SU-DHL-6 (cell line): ENCODE data around the gene WNK1.

ENCODE experiments used
- H2AFZ ChIP-seq: fragments of 200-600 bp; sonication (generic); 2 replicates; pipeline ENCODE4 v1.6.1; 2014; ENCODE audit warnings: low read depth, mild to moderate bottlenecking, moderate library complexity, mixed read lengths, antibody characterized with exemption, low read length; ENCODE audit not compliant: severe bottlenecking
- H3F3A ChIP-seq: fragments of 200-600 bp; shearing (Covaris generic); 2 replicates; pipeline ENCODE4 v1.6.0; 2016; ENCODE audit warnings: antibody characterized with exemption, mild to moderate bottlenecking; ENCODE audit not compliant: insufficient read depth
- H3K27ac ChIP-seq: fragments of 200-600 bp; sonication (generic); 2 replicates; pipeline ENCODE4 v1.5.1; 2016; ENCODE audit warnings: low read depth, mild to moderate bottlenecking, low read length, moderate library complexity, mixed read lengths
- H3K27me3 ChIP-seq: fragments of 200-600 bp; sonication (generic), shearing (Covaris generic); 2 replicates; pipeline ENCODE4 v1.6.0; 2014; ENCODE audit warnings: mild to moderate bottlenecking, low read length
- H3K36me3 ChIP-seq: fragments of 200-600 bp; sonication (generic); 2 replicates; pipeline ENCODE4 v1.6.1; 2014; ENCODE audit warnings: mild to moderate bottlenecking, low read length, mixed read lengths
- H3K4me2 ChIP-seq: fragments of 300-600, 200-600 bp; shearing (Covaris generic), sonication (generic); 2 replicates; pipeline ENCODE4 v1.6.0; 2014; ENCODE audit warnings: low read length, low read depth, mild to moderate bottlenecking; ENCODE audit not compliant: poor library complexity, severe bottlenecking
- H3K4me3 ChIP-seq: fragments of 200-600 bp; sonication (generic); 2 replicates; pipeline ENCODE4 v1.5.1; 2014; ENCODE audit warnings: antibody characterized with exemption, low read length, mild to moderate bottlenecking, mixed read lengths; ENCODE audit not compliant: insufficient read depth, poor library complexity, severe bottlenecking
- H3K79me2 ChIP-seq: fragments of 200-600 bp; sonication (generic); 2 replicates; pipeline ENCODE4 v1.6.1; 2014; ENCODE audit warnings: mild to moderate bottlenecking, low read length, moderate library complexity; ENCODE audit not compliant: insufficient read depth
- H3K9ac ChIP-seq: fragments of 200-600 bp; sonication (generic); 2 replicates; pipeline ENCODE4 v1.7.0; 2014; ENCODE audit warnings: mild to moderate bottlenecking, low read length
- H3K9me2 ChIP-seq: fragments of 200-600 bp; sonication (generic); replicated peaks from 2 replicates; pipeline ENCODE4 v1.6.1; 2014; ENCODE audit warnings: low read length; ENCODE audit not compliant: insufficient read depth
- H3K9me3 ChIP-seq: fragments of 200-600 bp; sonication (generic); 2 replicates; pipeline ENCODE4 v1.6.1; 2014; ENCODE audit warnings: low read length, mixed read lengths; ENCODE audit not compliant: insufficient read depth
- H4K20me1 ChIP-seq: fragments of 200-600 bp; sonication (generic); 2 replicates; pipeline ENCODE4 v1.6.1; 2014; ENCODE audit warnings: low read depth, mild to moderate bottlenecking, antibody characterized with exemption, low read length, moderate library complexity, mixed read lengths
- EZH2phosphoT487 ChIP-seq: fragments of 200-600 bp; sonication (generic), shearing (Covaris generic); conservative IDR thresholded peaks from 2 replicates; pipeline ENCODE4 v1.6.1; 2018; ENCODE audit warnings: mild to moderate bottlenecking, antibody characterized with exemption, low read length, moderate library complexity, mixed read lengths
- TF ChIP-seq, protein P1 (sequence below): fragments of 200-600 bp; sonication (generic); IDR thresholded peaks from one replicate; pipeline ENCODE4 v1.5.1; 2017; ENCODE audit warnings: antibody characterized with exemption, mild to moderate bottlenecking, low read length, moderate library complexity; ENCODE audit not compliant: insufficient read depth, poor library complexity, severe bottlenecking

The WNK1 gene

DNA sequence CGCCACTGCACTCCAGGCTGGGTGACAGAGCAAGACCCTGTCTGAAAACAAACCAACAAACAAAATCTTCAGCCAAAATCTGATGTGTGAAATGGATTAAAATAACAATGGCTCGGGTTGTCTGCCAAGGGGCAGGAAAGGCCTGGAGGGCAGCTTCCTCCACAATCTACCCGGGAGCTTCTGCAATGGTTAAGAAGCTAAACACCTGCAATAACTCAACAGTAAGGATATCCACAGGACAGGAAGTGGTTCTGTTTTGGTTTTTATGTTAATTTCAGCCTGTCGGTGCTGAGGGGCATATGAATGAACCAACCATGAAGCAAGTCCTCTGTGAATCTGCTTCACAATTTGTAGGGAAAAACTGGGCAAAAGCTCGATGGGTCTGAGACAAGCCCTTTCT, 162.7 kb downstream of the WNK1 start:
- no peak overlapping the region for H3K4me2 ChIP-seq
- H3K9me3 ChIP-seq: no peaks in the 10 kb centered on the region
- H3K27me3 ChIP-seq: no peaks in the 10 kb centered on the region
- H3K36me3 ChIP-seq: peaks cover 6% of the 10 kb centered on the region; the same call in 1 of the 2 replicates
- no peak overlapping the region for H3K9ac ChIP-seq
- no peak overlapping the region for H3K27ac ChIP-seq
- H3F3A ChIP-seq: peaks cover 9% of the 10 kb centered on the region; the same call in 1 of the 2 replicates
- H3K79me2 ChIP-seq: no peaks in the 10 kb centered on the region
- no peak overlapping the region for H2AFZ ChIP-seq
- TF ChIP-seq, protein P1, sequence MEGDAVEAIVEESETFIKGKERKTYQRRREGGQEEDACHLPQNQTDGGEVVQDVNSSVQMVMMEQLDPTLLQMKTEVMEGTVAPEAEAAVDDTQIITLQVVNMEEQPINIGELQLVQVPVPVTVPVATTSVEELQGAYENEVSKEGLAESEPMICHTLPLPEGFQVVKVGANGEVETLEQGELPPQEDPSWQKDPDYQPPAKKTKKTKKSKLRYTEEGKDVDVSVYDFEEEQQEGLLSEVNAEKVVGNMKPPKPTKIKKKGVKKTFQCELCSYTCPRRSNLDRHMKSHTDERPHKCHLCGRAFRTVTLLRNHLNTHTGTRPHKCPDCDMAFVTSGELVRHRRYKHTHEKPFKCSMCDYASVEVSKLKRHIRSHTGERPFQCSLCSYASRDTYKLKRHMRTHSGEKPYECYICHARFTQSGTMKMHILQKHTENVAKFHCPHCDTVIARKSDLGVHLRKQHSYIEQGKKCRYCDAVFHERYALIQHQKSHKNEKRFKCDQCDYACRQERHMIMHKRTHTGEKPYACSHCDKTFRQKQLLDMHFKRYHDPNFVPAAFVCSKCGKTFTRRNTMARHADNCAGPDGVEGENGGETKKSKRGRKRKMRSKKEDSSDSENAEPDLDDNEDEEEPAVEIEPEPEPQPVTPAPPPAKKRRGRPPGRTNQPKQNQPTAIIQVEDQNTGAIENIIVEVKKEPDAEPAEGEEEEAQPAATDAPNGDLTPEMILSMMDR: no peak
- TF ChIP-seq EZH2phosphoT487: no peak
- H4K20me1 ChIP-seq: no peaks in the 10 kb centered on the region
- H3K9me2 ChIP-seq: no peaks in the 10 kb centered on the region
- no peak overlapping the region for H3K4me3 ChIP-seq

DNA sequence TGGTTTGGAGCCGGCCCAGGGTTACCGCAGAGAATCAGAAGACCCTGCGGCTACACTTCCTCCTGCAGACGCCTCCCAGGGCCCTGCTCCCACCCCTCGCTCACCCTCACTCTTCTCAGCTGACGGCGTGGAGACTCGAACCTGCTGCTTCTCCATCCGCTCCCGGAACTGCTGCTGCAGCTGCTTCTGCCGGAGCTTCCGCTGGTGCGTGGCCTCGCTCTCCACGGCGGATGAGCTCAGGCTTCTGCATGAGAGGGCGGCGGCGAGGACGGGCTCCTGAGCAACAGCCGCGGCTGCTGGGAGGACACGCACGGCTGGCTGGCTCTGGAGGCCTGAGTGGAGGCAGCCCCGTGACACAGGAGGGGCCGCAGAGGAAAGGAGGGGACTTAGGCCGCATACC, 163.9 kb downstream of the WNK1 start:
- no peaks in the 10 kb centered on the region for H3F3A ChIP-seq
- no peak overlapping the region for H3K9ac ChIP-seq
- TF ChIP-seq, protein P1: no peak
- TF ChIP-seq EZH2phosphoT487: no peak
- H3K9me3 ChIP-seq: no peaks in the 10 kb centered on the region
- H3K79me2 ChIP-seq: no peaks in the 10 kb centered on the region
- no peak overlapping the region for H3K27ac ChIP-seq
- no peak overlapping the region for H3K4me2 ChIP-seq
- H3K9me2 ChIP-seq: no peaks in the 10 kb centered on the region
- H2AFZ ChIP-seq: no peak overlapping the region
- H3K36me3 ChIP-seq: peaks cover 6% of the 10 kb centered on the region; the same call in 1 of the 2 replicates
- H4K20me1 ChIP-seq: no peaks in the 10 kb centered on the region
- H3K4me3 ChIP-seq: no peak overlapping the region
- H3K27me3 ChIP-seq: no peaks in the 10 kb centered on the region

DNA sequence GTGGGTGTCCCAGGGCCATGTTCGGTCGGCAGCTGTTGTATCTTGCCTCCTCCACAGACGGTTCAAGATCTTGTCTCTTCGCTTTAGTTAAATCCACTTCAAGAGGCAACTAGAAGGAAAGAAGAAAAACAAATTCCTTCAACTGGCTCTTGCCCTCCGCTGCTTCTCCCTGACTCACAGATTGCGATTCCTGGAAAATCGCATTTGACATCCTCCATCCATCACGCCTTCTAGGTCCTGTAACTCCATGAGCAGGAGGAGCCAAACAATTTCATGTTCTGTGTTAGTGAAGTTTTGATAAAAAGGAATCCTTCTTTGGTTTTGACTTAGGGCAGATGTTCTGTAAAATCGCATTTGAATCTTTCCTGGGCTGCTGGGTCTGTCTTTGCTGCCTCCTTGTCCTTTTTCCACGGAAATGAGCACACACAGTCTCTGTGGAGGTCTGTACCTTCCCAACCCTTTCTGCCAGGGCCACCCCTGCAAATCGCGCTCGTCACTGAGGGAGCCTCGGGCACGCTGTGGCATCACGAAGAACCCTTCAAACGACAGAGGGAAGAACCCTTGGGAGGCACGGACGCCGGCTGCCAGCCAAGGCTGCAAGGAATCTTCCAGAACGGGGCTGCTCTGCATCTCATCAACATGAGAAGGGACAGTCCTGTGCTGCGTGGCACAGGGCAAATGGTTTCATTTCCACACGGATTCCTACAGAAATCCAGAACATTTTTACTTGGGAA, 164.5 kb downstream of the WNK1 start:
- no peaks in the 10 kb centered on the region for H3K9me3 ChIP-seq
- H3K4me3 ChIP-seq: no peak overlapping the region
- H3K36me3 ChIP-seq: peaks cover 4% of the 10 kb centered on the region; the same call in 1 of the 2 replicates
- no peak for TF ChIP-seq EZH2phosphoT487
- TF ChIP-seq, protein P1: no peak
- no peaks in the 10 kb centered on the region for H4K20me1 ChIP-seq
- no peak overlapping the region for H3K9ac ChIP-seq
- H3K4me2 ChIP-seq: no peak overlapping the region
- no peaks in the 10 kb centered on the region for H3K79me2 ChIP-seq
- no peak overlapping the region for H3K27ac ChIP-seq
- H2AFZ ChIP-seq: no peak overlapping the region
- H3K27me3 ChIP-seq: no peaks in the 10 kb centered on the region
- H3F3A ChIP-seq: no peaks in the 10 kb centered on the region
- H3K9me2 ChIP-seq: no peaks in the 10 kb centered on the region
